Stimulated activated CD8-positive, alpha-beta memory T cell treated with anti-CD3 and anti-CD28 coated beads, Interleukin-12 subunit alpha, Interleukin-12 subunit beta, amount 100 ng/mL, for 4 hours (primary cell): ENCODE measurements around the gene BOD1L1.
"Not testable (repeated sequence)": the region's sequence is repeated elsewhere in the genome, so short reads cannot be mapped to it uniquely, and the experiment has no call there.

Source experiments
- DNase-seq: peaks from one replicate; pipeline ENCODE4 v3.0.0-alpha.2; 2020; ENCODE audit warnings: low read depth

The BOD1L1 gene

DNA sequence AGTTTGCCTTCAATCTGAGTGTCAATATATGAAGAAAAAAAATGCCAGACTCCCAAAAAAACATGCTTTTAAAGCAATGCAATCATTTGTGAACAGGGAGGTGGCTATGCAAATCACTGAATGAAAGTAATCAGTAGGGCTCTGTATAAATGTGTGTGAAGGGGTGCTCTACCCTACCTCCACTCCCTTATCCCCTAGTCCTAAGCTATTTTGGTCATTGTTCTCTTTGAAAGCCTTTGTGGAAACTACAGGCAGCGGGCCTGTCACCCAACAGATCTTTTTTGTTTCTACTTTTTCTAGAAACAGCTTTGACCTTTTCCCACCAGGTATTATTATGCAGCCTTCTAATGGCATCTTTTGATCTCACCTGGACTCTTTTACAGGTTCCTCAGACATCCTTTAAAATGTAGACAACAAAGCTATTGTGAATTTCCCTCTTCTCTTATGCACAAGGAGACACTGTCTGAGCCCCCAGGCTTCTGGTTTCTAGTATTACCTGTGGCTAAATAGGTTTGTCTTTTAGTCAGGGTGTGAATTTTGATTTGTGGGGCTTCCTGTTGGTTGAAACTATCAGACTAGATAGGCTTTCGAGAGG lies 9.2 kb downstream of the BOD1L1 start:
- DNase-seq: no peak

DNA sequence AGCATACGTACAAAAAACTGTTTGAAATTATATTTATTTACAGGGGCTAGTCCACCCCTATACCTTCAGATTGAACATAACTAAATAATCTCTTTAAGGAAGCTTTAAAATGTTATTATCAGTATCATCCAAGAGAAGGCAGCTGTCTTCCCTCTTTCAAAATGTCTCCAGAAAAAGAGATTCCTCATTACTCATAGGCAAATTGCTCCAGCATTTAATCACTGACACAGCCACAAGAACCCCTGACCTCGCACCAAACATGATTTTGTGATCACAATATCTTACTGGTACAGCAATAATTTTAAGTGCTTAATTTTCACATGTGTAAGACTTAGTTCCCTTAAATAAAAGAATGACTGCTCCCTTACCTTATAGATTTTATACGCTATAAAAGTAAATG lies 9.7 kb downstream of the BOD1L1 start:
- DNase-seq: no peak

DNA sequence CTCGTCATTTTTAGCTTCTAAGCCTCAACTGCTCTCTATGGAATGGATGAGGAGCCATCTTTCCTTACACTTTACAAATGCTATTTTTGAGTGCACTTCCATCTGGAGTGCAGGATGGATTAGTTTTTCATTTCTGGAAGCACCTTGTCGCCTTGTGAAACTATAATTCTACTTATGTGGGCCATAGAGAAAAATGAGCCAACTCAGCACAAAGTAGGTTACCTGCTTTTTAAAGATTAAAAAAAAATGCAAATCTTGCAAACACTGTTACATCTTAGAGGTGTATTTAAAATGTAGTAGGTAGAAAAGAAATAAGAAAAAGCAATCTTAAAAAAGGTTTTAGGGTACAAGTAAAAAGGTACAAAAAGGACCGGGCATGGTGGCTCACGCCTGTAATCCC lies 10.9 kb downstream of the BOD1L1 start:
- no peak for DNase-seq

DNA sequence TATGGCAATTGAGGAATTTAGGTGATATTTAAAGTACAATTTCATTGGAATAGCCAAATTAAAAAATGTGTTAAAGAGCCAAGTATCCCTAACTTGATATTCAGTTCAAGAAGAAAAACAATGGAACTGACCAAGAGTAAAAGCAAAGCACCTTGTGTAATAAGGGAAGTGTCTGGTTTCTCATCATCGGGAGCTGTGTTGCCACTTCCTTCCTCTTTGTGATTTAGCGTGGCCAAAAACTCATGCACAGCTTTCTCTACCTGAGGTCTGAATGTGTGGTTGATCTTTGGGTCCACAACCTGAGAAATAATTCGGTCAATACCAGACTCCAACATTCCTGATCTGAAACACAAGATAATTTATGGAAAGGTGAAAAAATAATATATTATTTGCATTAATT lies 12.4 kb downstream of the BOD1L1 start:
- no peak for DNase-seq

DNA sequence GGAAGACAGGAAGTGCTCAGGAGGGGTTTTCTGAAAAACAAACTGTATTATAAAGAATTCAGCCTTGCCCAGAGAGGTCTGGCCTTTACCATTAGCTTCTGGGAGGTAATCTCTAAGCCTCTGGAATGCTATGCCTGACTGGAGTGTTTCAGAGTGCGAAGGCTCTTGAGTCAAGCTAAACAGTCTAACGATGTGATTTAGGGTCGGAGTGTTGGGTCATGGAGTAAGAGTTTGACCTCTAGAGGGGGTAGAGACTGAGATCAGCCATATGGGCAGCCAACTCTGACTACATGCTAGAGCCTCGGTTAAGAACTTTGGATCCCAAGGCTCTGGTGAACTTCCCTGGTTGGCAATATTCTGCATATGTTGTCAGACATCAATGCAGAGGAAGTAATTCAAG lies 15.0 kb downstream of the BOD1L1 start:
- DNase-seq: no peak

DNA sequence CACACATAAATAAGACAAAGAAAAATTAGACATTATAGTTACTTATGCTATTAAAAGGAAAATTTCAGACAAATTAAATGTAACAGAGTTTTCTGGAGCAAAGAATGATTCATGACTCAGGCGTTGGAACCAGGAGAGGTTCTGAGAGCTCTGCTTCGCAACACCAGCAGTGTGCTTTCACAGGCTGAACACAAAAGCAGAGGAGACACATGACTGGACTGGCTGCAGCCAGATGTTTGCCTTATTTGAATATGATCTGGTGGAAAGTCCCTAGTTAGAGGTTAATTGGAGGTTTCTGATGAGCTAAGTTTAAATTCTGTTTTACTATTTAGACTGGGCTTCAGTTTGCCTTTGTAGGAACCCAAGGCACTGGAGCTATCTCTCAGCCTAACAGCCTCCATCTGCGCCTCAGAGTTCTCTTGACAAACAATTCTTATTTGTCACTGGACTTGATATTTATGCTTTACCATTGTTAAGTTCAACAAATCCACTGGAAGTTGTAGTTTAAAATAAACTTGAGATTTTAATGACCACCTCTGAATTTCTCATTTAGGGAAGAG lies 16.2 kb downstream of the BOD1L1 start:
- DNase-seq: no peak

DNA sequence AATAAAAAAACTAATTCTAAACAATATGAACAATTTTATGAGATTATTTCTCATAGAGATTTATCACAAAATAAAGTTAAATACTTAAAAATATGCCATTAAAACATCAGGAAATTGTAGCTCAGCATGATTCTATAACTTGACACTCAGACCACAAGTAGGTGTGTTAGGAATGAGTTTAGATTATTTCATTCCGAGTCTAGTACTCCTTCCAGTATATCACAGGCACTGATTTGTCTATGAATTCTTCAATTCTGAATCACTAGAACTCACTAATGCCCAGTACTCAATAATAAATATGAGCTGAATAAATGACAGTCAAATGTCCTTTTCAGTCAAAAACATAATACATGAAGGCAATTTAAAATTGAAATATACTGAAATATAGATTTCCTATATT lies 22.2 kb downstream of the BOD1L1 start:
- DNase-seq: no peak

DNA sequence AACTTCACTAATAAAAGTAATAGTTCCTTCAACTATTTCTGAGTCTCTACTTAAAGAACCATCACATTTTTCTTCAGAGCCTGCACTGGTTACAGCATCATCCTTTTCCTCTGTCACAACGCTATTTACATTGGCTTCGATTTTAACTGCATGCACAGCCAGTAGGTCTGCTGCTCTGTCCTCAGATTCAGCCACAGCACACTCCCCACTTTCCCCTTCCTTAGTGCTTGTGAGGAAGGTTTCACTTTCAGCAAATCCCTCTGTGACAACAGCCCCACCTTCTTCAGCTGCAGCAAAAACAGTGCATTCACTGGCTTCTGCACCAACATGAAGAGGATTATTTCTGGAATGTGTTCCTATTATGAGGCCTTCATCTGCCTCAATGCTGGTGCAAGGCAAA lies 25.7 kb downstream of the BOD1L1 start:
- DNase-seq: no peak

DNA sequence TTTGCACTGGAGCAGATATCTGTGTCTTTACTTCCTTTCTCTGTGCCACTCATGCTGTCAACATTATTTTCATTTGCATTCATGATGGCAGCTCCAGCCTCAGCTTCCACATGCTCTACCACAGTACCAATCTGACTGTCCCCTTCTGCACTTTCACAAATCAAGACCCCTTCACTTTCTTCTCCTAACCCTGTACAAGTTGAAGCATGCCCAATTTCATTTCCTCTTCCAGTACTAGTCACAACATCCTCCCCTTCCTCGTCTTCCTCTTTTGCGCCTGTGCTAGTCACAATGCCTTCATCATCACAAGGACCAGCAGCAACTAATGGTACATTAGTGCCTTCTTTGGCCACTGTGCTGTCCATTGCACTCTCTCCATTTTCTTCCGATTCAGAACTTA lies 26.5 kb downstream of the BOD1L1 start:
- DNase-seq: no peak

DNA sequence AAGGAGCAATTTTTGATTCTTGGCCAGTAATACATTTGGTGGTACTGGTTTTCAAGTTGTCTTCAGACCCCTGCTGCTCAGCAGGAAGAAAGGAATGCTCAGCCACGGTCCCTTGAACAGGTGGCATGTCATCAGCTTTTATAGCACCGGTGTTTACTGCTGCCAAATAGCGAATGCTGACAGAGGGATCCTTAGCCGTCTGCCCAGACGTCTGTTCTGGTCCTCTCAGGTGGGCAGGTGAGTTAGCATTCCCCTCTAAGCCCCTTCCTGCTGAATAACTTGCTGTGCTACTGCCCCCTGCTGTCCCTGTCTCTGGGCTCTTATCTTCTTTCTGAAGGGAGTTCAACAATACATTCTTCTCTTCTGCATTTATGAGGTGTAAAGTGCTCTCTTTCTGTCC lies 28.4 kb downstream of the BOD1L1 start:
- DNase-seq: no peak

DNA sequence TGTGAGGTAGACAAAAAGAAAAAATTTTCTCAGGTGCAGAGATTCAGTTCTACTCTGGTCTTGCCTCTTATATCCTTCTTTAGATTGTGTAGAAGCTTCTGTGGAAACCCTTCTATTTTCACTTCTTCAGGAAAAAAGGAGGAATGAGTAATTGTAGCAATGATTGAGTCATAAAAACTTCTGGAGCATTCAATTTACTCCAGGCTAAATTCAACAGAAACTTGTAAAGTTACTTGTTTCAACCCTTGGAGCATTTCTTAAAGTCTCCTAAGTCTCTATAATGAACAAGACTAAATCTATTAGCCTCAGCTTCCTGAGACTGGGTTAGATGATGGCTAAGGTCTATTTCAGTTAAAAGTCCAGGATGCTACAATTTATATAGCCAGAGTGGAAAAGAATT lies 29.9 kb downstream of the BOD1L1 start:
- DNase-seq: no peak

DNA sequence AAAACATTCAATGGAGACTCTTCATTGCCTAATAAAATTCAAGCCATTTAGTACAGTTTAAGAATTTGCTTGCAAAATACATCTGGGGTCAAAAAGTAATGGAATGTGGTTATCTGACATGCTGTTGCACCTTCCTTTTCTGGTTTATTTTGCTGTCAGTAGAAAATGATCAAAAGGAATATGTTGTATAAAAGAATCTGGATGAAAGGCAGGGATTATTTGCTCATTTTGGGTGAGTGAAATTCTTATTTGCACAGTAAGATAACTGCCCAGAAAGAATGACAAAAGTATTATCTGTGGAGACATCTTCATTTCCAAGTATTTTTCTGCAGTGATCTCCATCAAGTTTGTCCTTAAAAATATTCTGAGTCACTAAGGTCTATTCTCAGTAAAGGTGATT lies 30.4 kb downstream of the BOD1L1 start:
- no peak for DNase-seq

DNA sequence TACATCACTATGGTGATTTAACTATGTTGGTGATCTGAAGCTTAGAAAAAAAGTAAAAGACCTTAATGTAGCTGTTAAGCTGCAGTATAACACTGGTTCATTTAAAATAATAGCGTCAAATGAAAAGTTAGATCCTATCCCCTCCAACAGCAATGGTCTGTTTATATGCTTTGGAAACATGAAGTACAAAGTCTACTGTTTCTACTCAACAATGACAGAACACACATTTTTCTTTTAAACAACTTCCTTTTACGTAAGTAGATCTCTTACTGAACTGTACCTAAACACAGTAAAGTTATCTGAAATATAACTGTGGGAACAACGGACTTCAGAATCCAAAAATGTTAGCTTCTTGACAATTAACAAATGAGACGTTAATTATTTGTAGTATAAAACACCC lies 35.3 kb downstream of the BOD1L1 start:
- no peak for DNase-seq

DNA sequence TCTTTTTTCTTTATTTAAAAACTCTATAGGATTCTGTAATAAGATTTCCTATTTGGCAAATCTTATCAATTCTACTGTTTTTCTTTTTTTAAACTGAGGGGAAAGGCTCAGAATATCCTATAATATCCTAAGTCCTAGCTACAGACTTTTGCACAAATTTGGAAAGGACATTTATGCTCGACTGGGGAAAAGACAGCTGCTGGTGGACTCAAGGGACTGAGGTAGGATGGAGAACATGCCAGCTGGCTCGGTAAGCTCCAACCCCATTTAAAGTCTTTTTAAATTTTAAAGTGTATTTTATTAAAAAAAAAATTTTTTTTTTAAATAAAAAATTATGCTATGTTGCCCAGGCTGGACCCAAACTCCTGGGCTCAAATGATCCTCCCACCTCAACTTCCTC lies 36.8 kb downstream of the BOD1L1 start:
- no peak for DNase-seq

DNA sequence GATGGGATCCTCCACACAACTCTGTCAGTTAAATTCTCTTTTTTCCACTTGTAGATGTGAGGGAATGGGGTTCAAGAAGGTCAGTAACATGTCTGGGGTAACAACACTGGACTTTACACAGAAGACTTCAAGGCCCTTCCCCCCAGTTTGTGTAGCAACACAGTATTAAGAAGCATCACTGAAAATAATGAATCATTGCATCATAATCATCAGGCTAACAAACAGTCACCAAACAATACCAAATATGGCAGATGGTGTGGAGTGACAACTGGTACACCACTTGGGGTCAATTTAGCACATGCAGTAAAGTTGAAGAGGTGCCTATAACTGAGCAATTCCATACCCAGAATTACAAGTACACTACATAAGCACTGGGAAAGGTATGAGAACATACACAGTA lies 38.6 kb downstream of the BOD1L1 start:
- no peak for DNase-seq

DNA sequence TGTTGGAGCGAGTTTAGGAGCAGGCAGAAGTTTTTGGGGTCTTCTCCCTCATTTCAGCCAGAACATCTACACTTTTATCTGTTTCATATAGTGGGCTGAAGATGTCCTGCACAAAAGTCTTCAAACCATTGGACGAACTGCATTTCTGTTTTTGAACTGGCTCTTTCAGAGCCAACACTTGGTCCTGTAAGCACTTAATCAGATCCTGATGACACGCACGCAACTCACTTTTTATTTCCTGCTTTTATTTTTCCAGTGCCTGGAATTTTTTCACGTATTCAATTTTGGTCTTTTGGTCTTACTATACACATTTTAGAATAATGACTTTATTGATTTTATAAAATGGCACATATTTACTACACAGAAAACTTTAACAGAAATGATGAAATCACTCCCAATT lies 43.0 kb downstream of the BOD1L1 start:
- no peak for DNase-seq

DNA sequence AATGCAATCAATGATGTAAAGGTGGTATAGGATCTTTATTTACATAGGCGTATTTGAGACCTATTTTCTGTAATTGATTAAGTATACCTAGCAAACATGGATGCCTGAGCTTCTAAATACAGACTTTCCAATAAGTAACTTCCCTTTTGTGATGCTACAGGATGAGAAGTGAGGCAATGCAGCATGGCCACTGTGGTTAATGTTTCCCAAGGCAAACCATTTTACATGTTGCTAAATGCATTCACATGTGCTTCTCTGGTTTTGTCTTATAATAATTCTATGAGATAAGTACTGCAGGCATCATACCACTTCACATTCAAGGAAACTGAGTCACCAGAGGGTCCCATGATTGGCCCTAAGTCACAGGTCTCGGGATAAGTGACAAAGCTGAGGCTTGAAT lies 47.5 kb downstream of the BOD1L1 start:
- no peak for DNase-seq

DNA sequence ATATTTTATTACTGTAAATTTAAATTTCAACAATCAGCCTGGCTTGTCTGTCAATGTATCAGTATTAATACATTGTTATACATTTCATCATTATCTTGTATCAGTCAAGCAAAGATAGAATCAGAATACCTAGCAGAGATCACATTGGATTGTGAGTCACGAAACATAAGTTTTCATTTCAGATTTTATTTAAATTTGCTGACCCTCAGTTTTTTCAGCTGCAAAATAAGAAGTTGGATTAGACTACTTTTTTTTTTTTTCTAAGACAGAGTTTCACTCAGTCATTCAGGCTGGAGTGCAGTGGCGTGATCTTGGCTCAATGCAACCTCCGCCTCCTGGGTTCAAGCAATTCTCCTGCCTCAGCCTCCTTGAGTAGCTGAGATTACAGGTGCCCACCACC lies 49.9 kb downstream of the BOD1L1 start:
- no peak for DNase-seq

DNA sequence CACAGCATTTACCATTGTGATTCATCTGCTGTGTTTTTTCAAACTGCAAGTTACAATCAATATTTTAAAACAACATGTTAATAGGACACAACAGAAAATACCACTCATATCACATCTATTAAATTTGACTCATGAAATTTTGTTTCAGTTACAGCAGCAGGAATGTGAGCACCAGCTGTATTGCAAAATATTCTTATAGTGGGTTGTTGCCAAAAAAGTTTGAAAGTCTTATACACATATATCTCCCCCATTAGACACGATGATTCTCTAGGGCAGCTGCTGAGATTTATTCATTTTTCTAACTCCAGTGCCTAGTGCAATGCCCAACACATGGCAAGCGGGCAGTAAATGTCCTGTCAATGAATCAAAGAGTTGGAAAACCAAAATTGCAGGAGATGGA lies 56.6 kb downstream of the BOD1L1 start:
- no peak for DNase-seq

DNA sequence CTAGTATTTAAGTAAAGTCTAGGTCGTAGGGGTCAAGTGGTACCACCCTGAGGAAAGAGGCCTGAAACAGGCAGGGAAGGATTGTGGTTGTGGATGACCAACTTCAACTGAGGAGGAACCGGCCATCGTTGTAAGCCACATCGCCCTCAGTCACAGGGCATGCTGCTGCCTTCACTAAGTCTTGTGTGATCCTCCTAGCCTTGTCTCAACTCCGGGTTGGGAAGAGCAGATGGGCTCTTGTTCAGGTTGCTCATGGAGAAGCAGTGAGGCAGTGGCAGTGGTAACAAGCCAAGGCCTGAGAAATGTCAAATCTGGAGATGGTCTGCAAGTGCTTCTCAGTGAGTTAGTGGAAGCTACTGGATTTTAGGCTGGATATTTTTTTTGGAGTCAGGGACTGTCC lies 60.4 kb downstream of the BOD1L1 start:
- no peak for DNase-seq

DNA sequence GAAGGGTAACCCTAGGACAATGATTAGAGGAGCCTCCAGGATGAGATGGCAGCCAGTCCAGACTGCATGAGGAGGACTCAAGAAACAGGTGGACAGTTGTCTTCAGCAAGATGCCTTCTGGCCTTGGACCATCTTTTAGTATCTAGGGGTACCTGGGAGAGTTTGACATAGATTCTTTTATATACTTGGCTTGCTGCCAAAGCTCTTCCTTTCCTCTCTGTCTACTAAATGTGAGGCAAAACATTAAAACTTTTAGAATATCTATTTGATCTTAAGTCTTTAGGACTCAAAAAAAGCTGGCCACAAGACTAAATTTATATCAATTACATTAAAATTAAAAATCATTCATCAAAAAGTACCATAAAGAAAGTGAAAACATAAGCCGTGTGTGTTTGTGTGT lies 64.6 kb downstream of the BOD1L1 start:
- DNase-seq: no peak

DNA sequence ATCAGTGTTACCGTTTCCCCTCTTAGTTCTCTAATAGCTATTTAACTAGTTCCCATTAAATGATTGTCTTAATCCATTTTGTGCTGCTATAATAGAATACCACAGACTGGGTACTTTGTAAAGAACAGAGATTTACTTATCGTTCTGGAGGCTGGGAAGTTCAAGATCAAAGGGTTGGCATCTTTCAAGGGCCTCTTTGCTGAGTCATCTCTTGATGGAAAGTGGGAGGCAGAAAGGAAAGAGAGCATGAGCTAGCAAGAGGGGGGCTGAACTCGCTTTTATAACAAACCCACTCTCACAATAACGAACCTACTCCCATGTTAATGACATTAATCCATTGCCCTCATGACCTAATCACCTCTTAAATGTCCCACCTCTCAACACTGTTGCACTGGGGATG lies 65.9 kb downstream of the BOD1L1 start:
- DNase-seq: no peak

DNA sequence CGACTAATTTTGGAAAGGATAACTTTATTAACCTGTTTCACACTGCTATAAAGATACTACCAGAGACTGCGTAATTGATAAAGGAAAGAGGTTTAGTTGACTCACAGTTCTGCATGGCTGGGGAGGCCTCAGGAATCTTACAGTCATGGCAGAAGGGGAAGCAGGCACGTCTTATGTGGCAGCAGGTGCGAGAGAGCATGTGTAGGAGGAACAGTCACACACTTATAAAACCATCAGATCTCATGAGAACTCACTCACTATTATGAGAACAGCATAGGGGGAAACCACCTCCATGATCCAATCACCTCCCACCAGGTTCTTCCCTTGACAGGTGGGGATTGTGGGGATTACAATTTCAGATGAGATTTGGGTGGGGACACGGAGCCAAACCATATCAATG lies 67.4 kb downstream of the BOD1L1 start:
- not testable (repeated sequence) for DNase-seq

DNA sequence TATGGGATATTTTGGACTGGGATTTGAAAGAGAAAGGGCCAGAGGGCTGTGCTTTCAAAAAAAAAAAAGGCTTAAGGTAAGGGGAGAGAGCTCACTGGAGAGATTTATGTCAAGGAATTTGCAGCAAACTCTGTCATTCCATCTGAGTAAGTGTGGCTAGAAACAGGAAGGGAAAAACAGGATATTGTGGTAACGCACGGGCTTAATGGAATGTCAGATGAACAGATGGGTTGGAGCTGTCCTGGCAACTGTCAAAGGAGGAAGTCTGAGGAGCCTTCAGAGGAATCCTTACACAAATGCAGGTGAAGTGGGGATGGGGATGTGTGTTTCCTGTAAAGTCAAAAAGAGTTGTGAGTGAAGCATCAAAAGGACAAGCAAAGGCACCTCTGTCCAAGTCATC lies 68.1 kb downstream of the BOD1L1 start:
- DNase-seq: no peak

DNA sequence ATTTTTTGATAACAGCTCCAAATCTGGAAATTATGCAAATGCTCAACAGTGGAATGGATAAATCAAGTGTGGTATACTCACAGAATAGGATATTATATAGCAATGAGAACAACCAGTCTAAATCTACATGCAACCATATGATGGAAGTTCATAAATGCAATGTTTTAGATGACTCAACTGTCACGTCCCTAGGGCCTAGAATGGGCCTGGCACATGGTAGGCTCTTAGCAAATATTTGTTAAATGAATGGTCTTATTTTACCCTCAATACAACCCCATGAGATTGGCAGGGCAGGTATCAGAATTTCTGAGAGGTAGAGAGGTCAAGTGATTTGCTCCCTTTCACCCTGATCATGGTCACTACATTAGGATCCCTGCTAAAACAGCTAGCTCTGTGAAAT lies 68.6 kb downstream of the BOD1L1 start:
- DNase-seq: no peak
